Fibroblast of lung (primary cell): ENCODE results near the gene FRMD6. TPM values are rescaled to one million over a fixed set of nuclear protein-coding genes. Genes with fewer than 3 reads are reported as not detected.
"Not testable (repeated sequence)": the region's sequence is repeated elsewhere in the genome, so short reads cannot be mapped to it uniquely, and the experiment has no call there.

Experiments used
- DNase-seq, 2 donors: peaks; one replicate each; pipeline versions ENCODE4 v3.0.0 to v3.0.0-alpha.2; 2010; ENCODE audit warnings: low read depth in 2 of 2
- H2AFZ ChIP-seq: 2 replicates; pipeline ENCODE4 v1.5.1; 2012; ENCODE audit warnings: low read length, control low read depth, inconsistent platforms
- H3K27ac ChIP-seq: 2 replicates; pipeline ENCODE4 v1.5.1; 2011; ENCODE audit warnings: low read length, control low read depth; ENCODE audit not compliant: insufficient read depth
- H3K27me3 ChIP-seq: 2 replicates; pipeline ENCODE4 v1.5.1; 2011; ENCODE audit warnings: mild to moderate bottlenecking, low read length; ENCODE audit not compliant: control insufficient read depth, insufficient read depth
- H3K36me3 ChIP-seq: 2 replicates; pipeline ENCODE4 v1.5.1; 2011; ENCODE audit warnings: low read length; ENCODE audit not compliant: control insufficient read depth, insufficient read depth
- H3K4me1 ChIP-seq: 2 replicates; pipeline ENCODE4 v1.5.1; 2011; ENCODE audit warnings: low read length; ENCODE audit not compliant: control insufficient read depth, insufficient read depth; ENCODE audit errors: extremely low read depth
- H3K4me2 ChIP-seq: 2 replicates; pipeline ENCODE4 v1.5.1; 2011; ENCODE audit warnings: low read length, control low read depth; ENCODE audit not compliant: insufficient read depth; ENCODE audit errors: extremely low read depth
- H3K4me3 ChIP-seq, 4 experiments: fragments of 200-600 bp in 1 of 4; sonication (generic) in 1 of 4; replicated peaks in 1 of 4; 2 replicates each; pipeline ENCODE4 v1.5.1; 2011 to 2016; ENCODE audit warnings: low read length in 4 of 4, low read depth in 3 of 4, mild to moderate bottlenecking in 3 of 4, control low read depth in 2 of 4, inconsistent platforms in 1 of 4, mixed read lengths in 1 of 4; ENCODE audit not compliant: insufficient read depth in 1 of 4; ENCODE audit errors: control extremely low read depth in 1 of 4
- H3K79me2 ChIP-seq: 2 replicates; pipeline ENCODE4 v1.5.1; 2012; ENCODE audit warnings: mild to moderate bottlenecking, low read length, inconsistent platforms; ENCODE audit not compliant: control insufficient read depth, insufficient read depth
- H3K9ac ChIP-seq: 2 replicates; pipeline ENCODE4 v1.5.1; 2011; ENCODE audit warnings: mild to moderate bottlenecking, low read length, control low read depth; ENCODE audit not compliant: insufficient read depth
- H3K9me3 ChIP-seq: 2 replicates; pipeline ENCODE4 v1.5.1; 2012; ENCODE audit warnings: low read depth, low read length; ENCODE audit not compliant: control insufficient read depth, insufficient read depth
- H4K20me1 ChIP-seq: 2 replicates; pipeline ENCODE4 v1.5.1; 2011; ENCODE audit warnings: low read length; ENCODE audit not compliant: control insufficient read depth, insufficient read depth; ENCODE audit errors: extremely low read depth
- CTCF ChIP-seq, 2 donors: IDR thresholded peaks in 1 of 2; conservative IDR thresholded peaks in 1 of 2; 1 replicate in 1 of 2; 2 replicates in 1 of 2; pipeline ENCODE4 v1.5.1; 2011 to 2012; ENCODE audit warnings: low read length in 2 of 2, control low read depth in 1 of 2, inconsistent platforms in 1 of 2, low read depth in 1 of 2, mild to moderate bottlenecking in 1 of 2
- EZH2 ChIP-seq: IDR thresholded peaks from 2 replicates; pipeline ENCODE4 v1.5.1; 2012; ENCODE audit warnings: low read length, control low read depth, mild to moderate bottlenecking; ENCODE audit errors: missing control alignments
- polyA plus RNA-seq, 2 donors: library from polyadenylated mRNA; depleted of rRNA in 1 of 2; stranded (reverse) in 1 of 2; unstranded in 1 of 2; fragments of >200 nt; gene quantifications; 2 replicates each; pipeline ENCODE4 v1.2.1, GENCODE V29; 2011 to 2012; ENCODE audit warnings: missing spikeins in 1 of 2
- total RNA-seq: library from RNA; depleted of rRNA; stranded (reverse); fragments of >200 nt; gene quantifications from 2 replicates; pipeline ENCODE4 v1.2.1, GENCODE V29; 2014

Gene FRMD6
- total and polyA plus RNA-seq, 2 donors (not counting 1 experiment from before 2014, with no cell fraction given) = 200 to 222 TPM

- not testable (repeated sequence) for H3K9ac ChIP-seq
These were observed 114.9 kb downstream of the FRMD6 start for GRCh38 chr14:51766586-51766985.

GRCh38 chr14:51769261-51769660 lies 117.6 kb downstream of the FRMD6 start:
- not testable (repeated sequence) for H3K9me3 ChIP-seq, DNase-seq, H3K79me2 ChIP-seq

More at GRCh38 chr14:51766586-51766985, 114.9 kb downstream of the FRMD6 start:
- H3K79me2 ChIP-seq, H3K27me3 ChIP-seq, H4K20me1 ChIP-seq, H3K36me3 ChIP-seq, H2AFZ ChIP-seq, H3K4me3 ChIP-seq, H3K4me2 ChIP-seq, H3K27ac ChIP-seq, DNase-seq, H3K9me3 ChIP-seq, H3K4me1 ChIP-seq: not testable (repeated sequence)

GRCh38 chr14:51774209-51774608 lies 122.5 kb downstream of the FRMD6 start:
- Histone ChIP-seq H3K9me3 (no peaks in the 10 kb centered on the region), H3K9ac (no peak overlapping the region), H3K4me1 (no peaks in the 10 kb centered on the region), H4K20me1 (no peaks in the 10 kb centered on the region), H3K4me3 (no peak overlapping the region), H3K27me3 (no peaks in the 10 kb centered on the region), H3K4me2 (no peak overlapping the region), H2AFZ (no peak overlapping the region), H3K36me3 (no peaks in the 10 kb centered on the region), H3K79me2 (no peaks in the 10 kb centered on the region), H3K27ac (no peak overlapping the region)
- no peak for DNase-seq
- TF ChIP-seq CTCF (conservative IDR thresholded peaks at IDR 0.05 in 1 of 2, IDR thresholded peaks at IDR 0.05 in 1 of 2; ENCODE audit: low read depth in 1 of 2, low read length in 2 of 2) (no peak), EZH2 (no peak)

More at GRCh38 chr14:51769261-51769660, 117.6 kb downstream of the FRMD6 start:
- not testable (repeated sequence) for H3K36me3 ChIP-seq, H2AFZ ChIP-seq, H3K27ac ChIP-seq, H3K4me3 ChIP-seq, H4K20me1 ChIP-seq, H3K9ac ChIP-seq, H3K4me1 ChIP-seq, H3K4me2 ChIP-seq, H3K27me3 ChIP-seq

GRCh38 chr14:51776102-51776894 lies 124.6 kb downstream of the FRMD6 start:
- Histone ChIP-seq H4K20me1 (no peaks in the 10 kb centered on the region), H3K79me2 (no peaks in the 10 kb centered on the region), H3K9ac (no peak overlapping the region), H3K27ac (no peak overlapping the region), H3K27me3 (no peaks in the 10 kb centered on the region), H3K4me3 (no peak overlapping the region), H3K36me3 (no peaks in the 10 kb centered on the region), H3K4me2 (peak overlapping the region; percentile 23), H2AFZ (no peak overlapping the region), H3K4me1 (no peaks in the 10 kb centered on the region), H3K9me3 (no peaks in the 10 kb centered on the region)
- TF ChIP-seq EZH2 (no peak), CTCF (conservative IDR thresholded peaks at IDR 0.05 in 1 of 2, IDR thresholded peaks at IDR 0.05 in 1 of 2; ENCODE audit: low read depth in 1 of 2, low read length in 2 of 2) (peak; percentile 78 to 83)
- peak; percentile 74 to 81 for DNase-seq
